GM19372 (cell line): ENCODE results near the gene PHLPP1.

ENCODE experiments used
- ATAC-seq: cut with Tn5 transposase; IDR thresholded peaks from one replicate; pipeline ENCODE4 v1.9.1; 2021; ENCODE audit warnings: mild to moderate bottlenecking, low read depth, moderate library complexity; ENCODE audit not compliant: unreplicated experiment

The PHLPP1 gene

GRCh38 chr18:62717169-62717924 lies 2.0 kb downstream of the PHLPP1 start:
- no peak for ATAC-seq

- ATAC-seq: no peak
Observed at GRCh38 chr18:62717925-62718800, 2.8 kb downstream of the PHLPP1 start.

GRCh38 chr18:62720048-62720447 lies 4.7 kb downstream of the PHLPP1 start:
- no peak for ATAC-seq

DNA sequence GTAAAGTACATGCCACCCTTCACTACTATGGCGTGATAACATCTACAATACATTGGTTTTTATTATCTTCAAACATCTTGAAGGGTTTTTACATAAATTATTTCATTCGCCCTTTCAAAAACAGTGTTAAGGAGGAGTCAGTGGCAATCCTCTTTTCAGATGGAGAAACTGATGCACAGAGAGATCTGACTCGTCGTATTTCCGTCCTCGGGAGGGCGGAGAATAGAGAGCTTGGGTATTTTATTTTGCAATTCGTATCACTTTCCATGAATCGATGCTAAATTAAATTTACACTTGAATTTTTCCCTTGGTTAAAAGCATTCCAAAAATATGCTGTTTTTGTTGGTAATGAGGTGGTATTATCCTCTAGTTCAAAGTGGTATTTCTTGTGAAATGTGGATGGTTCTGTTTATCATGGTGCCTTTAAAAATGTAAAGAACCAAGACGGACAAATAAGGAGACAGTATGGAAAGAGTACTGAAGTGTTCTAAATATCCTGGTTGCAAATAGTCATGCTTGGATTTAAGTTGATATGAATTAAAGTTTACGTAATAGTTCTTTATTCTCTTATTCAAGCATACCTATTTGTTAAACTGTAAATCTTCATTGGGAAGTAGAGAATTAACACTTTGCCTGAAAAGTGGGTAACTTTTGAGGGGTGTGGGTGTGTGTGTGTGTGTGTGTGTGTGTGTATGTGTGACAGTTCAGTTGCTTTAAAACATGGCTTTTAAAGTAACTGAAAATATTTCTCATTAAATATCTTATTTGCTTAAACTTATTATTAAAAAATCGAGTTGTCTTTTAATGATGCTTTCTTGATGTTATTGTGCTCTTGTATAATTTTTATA lies 5.6 kb downstream of the PHLPP1 start:
- no peak for ATAC-seq

GRCh38 chr18:62721839-62722795 lies 6.8 kb downstream of the PHLPP1 start:
- ATAC-seq: no peak

- ATAC-seq: no peak
Observed at GRCh38 chr18:62723666-62724281, 8.4 kb downstream of the PHLPP1 start.

GRCh38 chr18:62725896-62726295 lies 10.6 kb downstream of the PHLPP1 start:
- ATAC-seq: no peak

DNA sequence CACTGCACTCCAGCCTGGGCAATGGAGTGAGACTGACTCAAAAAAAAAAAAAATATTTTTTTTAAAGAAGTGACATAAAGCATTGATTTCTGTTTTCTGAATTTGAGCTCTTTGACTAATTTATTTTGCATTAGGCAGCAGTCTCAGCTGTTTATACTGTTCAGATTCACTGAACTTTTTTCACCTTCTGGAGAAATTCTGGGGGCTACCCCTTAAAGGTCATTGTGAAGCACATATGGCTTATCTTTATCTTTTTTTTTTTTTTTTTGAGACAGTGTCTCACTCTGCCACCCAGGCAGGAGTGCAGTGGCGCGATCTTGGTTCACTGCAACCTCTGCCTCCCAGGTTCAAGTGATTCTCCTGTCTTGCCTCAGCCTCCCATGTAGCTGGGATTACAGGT lies 12.9 kb downstream of the PHLPP1 start:
- ATAC-seq: no peak

DNA sequence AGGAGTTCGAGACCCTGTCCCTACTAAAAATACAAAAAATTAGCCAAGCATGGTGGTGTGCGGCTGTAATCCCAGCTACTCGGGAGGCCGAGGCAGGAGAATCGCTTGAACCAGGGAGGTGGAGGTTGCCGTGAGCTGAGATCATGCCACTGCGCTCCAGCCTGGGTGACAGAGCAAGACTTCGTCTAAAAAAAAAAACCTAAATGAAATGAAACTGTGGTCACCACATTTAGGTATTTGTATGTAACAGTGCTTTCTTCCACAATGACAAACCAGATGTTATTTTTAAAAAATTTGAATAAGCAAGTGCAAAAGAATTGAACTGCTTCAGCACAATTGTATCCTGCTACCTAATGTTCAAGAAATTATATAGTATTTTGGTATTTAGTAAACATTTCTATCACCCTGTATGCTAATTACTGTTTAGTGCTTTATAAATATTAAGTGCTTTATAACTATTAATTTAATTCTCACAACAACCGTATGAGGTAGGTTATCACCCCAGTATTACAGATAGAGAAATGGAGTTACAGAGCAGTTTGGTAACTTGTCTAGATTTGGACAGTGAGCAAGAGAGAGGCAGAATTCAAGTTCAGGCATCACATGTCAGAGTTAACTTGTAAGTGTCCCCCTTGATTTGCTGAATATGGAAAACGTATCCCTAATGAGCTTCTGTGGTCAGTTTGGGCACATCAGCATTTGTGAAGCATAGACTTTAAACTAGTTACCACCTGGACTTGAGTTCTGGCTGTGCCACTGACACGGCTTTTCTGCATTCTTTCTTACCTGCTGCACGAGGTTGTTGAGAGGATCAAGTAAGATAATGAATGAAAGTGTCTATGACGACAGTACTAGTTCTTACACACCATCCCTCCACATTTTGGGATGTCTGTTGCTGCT lies 14.4 kb downstream of the PHLPP1 start:
- no peak for ATAC-seq

GRCh38 chr18:62730941-62731340 lies 15.6 kb downstream of the PHLPP1 start:
- no peak for ATAC-seq

GRCh38 chr18:62732617-62733016 lies 17.3 kb downstream of the PHLPP1 start:
- no peak for ATAC-seq

DNA sequence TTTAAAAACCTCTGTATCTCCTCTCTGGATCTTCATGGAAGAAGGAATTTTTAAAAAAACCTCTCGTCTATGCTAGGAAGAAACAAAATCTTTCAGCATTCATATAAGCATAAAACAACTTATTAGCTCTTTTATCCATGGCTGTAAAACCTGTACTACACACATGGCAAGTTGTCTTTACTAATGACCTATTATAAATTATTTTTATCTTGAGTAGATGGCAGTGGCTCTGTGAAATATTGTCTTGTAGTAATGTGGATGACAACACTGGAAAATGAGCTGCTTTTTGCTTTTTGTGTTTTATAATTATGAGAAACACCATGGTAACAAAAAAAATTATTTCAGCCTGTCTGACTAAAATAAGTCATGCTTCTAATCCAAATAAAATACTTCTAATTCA lies 18.9 kb downstream of the PHLPP1 start:
- ATAC-seq: no peak

DNA sequence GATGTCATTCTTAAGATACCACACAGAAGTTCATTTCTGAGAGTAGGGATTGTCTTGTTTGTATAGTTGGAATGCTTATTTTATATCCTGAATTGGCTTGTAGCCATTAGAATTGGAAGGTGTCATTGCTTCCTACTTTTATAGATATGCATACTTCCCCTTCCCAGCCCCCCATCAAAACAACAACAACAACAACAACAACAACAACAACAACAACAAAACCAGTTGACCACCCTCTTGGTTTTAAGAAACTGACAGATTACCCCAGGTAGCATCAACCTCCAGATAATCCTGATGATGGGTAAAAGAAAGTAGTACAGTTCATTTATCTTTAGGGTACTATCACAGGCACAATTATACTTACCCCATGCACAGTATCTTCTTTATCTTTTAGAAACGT lies 20.0 kb downstream of the PHLPP1 start:
- no peak for ATAC-seq

- no peak for ATAC-seq
Observed at GRCh38 chr18:62736077-62736855, 20.9 kb downstream of the PHLPP1 start.

DNA sequence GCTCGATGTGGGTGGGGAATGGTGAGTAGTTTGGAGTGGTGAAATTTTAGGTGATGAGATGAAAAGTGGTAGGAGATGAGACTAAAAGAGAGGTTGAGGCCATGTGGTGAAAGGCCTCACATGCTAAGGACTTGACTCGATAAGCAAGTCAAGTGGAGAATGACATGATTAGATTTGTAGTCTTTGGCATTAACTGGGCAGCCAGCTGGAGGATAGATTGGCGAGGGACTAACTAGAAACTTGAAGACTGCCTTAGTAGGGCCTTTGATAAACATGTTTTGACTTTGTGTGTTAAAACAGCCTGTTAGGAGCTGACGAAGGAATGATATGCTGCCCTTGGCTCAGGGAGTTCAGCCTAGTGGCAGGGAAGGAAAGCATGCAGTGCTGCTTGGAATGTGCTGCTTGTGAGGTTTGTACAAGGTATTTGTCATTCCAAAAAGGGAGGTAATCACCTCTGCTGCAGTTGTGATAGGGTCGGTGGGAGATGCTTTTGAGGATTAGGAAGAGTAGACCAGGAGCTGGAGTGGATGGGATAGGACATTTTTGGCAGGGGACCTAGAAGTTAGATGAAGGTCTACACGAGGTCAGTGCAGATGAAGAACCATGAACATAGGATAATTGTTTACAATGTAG lies 22.0 kb downstream of the PHLPP1 start:
- no peak for ATAC-seq

GRCh38 chr18:62738639-62739038 lies 23.3 kb downstream of the PHLPP1 start:
- no peak for ATAC-seq

DNA sequence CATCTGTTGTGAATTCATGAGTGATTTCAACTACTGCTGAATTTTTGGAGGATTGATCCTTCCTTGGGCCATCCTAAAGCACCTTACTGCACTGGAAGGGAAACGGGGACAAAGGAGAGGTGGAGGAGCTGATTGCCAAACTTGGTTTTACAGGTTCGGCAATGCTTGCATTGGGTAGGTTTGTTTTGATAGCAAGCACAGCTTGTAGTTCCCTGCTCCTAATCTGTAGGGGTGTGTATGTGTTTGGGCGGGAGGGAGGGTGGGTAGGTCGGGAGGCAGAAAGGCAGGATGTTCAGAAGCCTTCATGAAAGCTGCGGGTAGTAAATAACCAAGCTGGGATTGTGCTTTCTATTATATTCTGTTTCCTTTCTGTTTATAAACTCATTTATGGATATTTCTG lies 24.6 kb downstream of the PHLPP1 start:
- ATAC-seq: no peak
